ENCODE results near the gene NELL2. TPM values are rescaled to one million over a fixed set of nuclear protein-coding genes. Genes with fewer than 3 reads are reported as not detected.

The NELL2 gene
- total RNA-seq, 1 experiment from 2014 or later: 1.1 TPM

- no peak for TF ChIP-seq CTCF (IDR thresholded peaks at IDR 0.05 in 2 of 3, conservative IDR thresholded peaks at IDR 0.05 in 1 of 3; ENCODE audit: borderline replicate concordance in 1 of 3, insufficient read depth in 1 of 3, low read depth in 2 of 3, low read length in 2 of 3)
- no peak for TF ChIP-seq MAX (IDR thresholded peaks at IDR 0.05)
- no peak for TF ChIP-seq YY1 (IDR thresholded peaks at IDR 0.05; ENCODE audit: extremely low read depth, insufficient replicate concordance, low read depth, low read length)
- no peak for TF ChIP-seq EGR1 (IDR thresholded peaks at IDR 0.05; ENCODE audit: low read depth)
- TF ChIP-seq JUND (IDR thresholded peaks at IDR 0.05): no peak
These were observed 338.8 kb downstream of the NELL2 start (continued) for GRCh38 chr12:44537354-44537753.

GRCh38 chr12:44532940-44533339 is 343.2 kb downstream of the NELL2 start:
- no peak overlapping the region for H3K4me2 ChIP-seq (ENCODE audit: low read length)
- no peaks in the 10 kb centered on the region for H3K9me2 ChIP-seq (ENCODE audit: insufficient read depth)
- no peak overlapping the region for H3K4me3 ChIP-seq (replicated peaks in 1 of 2; ENCODE audit: low read depth in 1 of 2, low read length in 2 of 2)
- CTCF ChIA-PET: no interaction called here
- no peak for ATAC-seq
- H3K36me3 ChIP-seq (ENCODE audit: control insufficient read depth in 1 of 2, insufficient read depth in 2 of 2, low read length in 2 of 2): no peaks in the 10 kb centered on the region
- intact Hi-C loops (cut with micrococcal nuclease): no loop called here
- no TSS peak for BruUV-seq (replicated peaks)
- POLR2A ChIA-PET: no interaction called here
- RAD21 ChIA-PET (ENCODE audit: low non-redundant PET in 1 of 2, low total read pairs in 2 of 2, uncharacterized antibody in 2 of 2, unreplicated experiment in 2 of 2): no interaction called here
- H3K4me1 ChIP-seq (ENCODE audit: control insufficient read depth in 1 of 2, insufficient read depth in 2 of 2, low read length in 2 of 2): no peaks in the 10 kb centered on the region
- TF ChIP-seq JUND (IDR thresholded peaks at IDR 0.05): no peak
- TF ChIP-seq POLR2A (IDR thresholded peaks at IDR 0.05; ENCODE audit: borderline replicate concordance, extremely low read depth, insufficient read depth, insufficient read length): no peak
- TF ChIP-seq FOSL1 (IDR thresholded peaks at IDR 0.05; ENCODE audit: low read depth): no peak
- TF ChIP-seq MAX (IDR thresholded peaks at IDR 0.05): no peak
- no peak for TF ChIP-seq ZFX (IDR thresholded peaks at IDR 0.05)
- no peak for TF ChIP-seq ATF3 (IDR thresholded peaks at IDR 0.05)
- no peak for TF ChIP-seq REST (IDR thresholded peaks at IDR 0.05; ENCODE audit: low read depth)
- no peak for TF ChIP-seq TCF7L2 (IDR thresholded peaks at IDR 0.05; ENCODE audit: borderline replicate concordance, extremely low read depth, insufficient read depth, insufficient read length)
- TF ChIP-seq EGR1 (IDR thresholded peaks at IDR 0.05; ENCODE audit: low read depth): no peak
- no peak for TF ChIP-seq YY1 (IDR thresholded peaks at IDR 0.05; ENCODE audit: extremely low read depth, insufficient replicate concordance, low read depth, low read length)
- no peak for TF ChIP-seq ZNF274 (IDR thresholded peaks at IDR 0.05; ENCODE audit: low read depth, low read length)
- no peak for TF ChIP-seq RAD21 (IDR thresholded peaks at IDR 0.05; ENCODE audit: low read depth)
- H3K27me3 ChIP-seq (ENCODE audit: insufficient read depth, low read length): no peaks in the 10 kb centered on the region
- no peaks in the 10 kb centered on the region for H4K20me1 ChIP-seq (ENCODE audit: insufficient read depth)
- no peak for DNase-seq (ENCODE audit: low read depth, low spot score)
- H3K27ac ChIP-seq (ENCODE audit: low read depth, low read length): no peak overlapping the region
- no peaks in the 10 kb centered on the region for H3K9me3 ChIP-seq (ENCODE audit: control insufficient read depth in 1 of 2, insufficient read depth in 1 of 2, low read depth in 1 of 2, low read length in 2 of 2)
- H2AFZ ChIP-seq (ENCODE audit: low read depth, low read length, poor library complexity, severe bottlenecking): no peak overlapping the region
- no peak overlapping the region for H3K9ac ChIP-seq (ENCODE audit: low read length)
- no peaks in the 10 kb centered on the region for H3K79me2 ChIP-seq (ENCODE audit: insufficient read depth, low read length)

Measured in HCT116 (cell line).